Measurements from ENCODE around the gene PLIN4.

The PLIN4 gene

DNA sequence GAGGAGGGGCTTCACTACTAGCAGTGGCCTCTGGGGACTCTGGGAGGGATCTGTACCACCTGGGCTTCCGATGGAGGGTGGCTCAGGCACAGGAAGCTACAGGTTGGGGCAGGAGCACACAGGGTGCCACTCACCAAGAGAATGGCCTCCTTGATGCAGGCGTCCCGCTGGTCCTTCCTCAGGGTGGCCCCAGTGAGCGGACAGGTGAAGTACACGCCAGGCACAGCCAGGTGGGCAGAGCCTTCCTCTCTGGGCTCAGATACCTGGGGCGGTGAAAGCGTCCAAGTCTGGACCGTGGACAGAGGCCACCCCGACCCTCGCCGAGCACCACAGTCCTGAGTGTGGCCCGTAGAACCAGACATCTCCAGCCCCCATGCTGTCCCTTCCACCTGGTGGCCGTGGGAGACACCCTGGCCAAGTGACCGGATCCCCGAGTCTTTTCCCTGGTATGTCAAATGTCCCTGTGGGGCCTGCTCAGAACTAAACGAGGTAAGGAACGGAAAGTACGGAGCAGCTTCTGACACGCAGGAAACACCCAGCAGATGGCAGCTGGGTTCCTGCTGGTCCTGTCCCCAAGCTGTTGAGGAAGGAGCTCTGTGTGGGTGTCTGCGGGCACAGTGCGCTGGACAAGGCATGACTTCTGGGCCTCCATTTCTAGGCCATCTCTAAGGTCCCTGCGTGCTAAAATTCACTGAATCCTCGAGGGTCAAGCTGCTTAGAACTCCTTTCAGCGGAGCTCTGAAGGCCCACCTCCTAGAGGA, 65.9 kb downstream of the PLIN4 start:
- DNase-seq = no peak
